ENCODE results near the gene PPP3CB.

The PPP3CB gene

DNA sequence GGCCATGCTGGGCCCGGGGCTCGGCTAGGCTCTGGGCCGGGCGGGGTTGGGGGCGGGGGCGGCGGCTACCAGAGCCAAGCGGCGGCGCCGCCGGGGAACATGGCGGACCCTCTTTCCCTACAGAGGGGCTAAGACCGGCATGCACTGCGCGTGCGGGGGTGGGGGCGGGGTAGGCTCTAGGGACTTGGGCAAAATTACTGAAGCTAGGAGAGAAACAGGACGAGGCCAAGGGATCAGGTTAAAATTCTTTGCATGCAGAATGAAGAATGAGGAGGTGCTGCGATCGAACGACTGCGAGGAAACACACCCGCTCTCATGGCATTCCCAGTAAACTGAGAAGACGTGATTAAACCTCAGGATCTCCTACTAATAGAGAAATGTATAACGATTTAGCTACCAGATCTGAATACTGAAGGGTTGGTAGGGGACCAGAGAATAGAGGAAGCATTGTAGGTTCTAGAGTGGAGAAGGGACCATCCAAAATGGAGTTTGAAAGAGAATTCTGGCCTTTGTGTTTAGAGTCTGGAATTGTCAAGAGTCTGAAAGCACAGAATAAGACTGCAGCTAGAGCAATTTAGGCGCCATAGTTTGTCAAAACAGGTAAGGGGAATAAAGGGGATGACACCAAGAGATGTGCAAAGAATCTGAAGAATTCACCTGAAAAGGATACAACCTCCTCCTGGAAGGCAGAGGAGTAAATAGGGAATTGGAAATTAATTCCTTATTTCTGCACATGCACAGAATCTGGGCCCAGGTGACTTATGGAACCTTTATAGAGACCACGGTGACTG, at the start of gene PPP3CB:
Gene PPP3CB (minus strand): TSS at position 141 of the 791 bp plus-strand sequence. CDS start 135 bp downstream, at position 6.
- H3K4me3 ChIP-seq (ENCODE audit: low read depth, low read length): peak within 1 kb of the TSS; percentile 95

DNA sequence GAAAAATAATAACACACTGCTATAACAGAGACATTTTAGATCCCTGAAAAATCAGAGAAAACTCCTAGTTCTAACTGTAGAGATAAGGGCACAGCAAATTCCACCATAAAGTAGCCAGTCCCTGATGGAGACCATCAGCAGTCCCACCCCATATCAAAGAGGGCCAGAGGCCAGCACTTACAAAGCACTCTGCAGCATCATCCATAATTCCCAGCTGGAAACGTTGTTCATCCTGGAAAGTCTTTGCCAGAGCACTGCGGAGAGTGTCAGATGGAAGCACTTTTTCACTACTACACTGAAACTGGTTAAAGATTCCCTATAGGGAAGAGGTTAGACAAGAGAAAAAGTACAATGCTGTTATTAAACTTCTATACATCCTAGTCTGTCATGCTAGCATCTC, 49.5 kb upstream of the PPP3CB start:
- no peak overlapping the region for H3K4me3 ChIP-seq (ENCODE audit: low read depth, low read length)

DNA sequence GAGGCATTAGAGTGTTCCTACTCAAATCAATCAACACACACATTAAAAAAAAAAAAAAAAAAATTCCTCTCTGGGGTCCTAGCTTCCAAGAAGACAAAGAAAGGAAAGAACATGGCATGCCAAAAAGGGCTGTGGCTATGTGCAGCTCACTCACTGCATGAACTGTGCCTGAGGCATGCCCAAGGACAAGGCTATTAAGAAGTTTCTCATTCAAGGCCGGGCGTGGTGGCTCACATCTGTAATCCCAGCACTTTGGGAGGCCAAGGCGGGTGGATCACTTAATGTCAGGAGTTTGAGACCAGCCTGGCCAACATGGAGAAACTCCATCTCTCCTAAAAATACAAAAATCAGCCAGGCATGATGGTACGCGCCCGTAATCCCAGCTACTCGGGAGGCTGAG, 41.9 kb upstream of the PPP3CB start:
- no peak overlapping the region for H3K4me3 ChIP-seq (ENCODE audit: low read depth, low read length)

DNA sequence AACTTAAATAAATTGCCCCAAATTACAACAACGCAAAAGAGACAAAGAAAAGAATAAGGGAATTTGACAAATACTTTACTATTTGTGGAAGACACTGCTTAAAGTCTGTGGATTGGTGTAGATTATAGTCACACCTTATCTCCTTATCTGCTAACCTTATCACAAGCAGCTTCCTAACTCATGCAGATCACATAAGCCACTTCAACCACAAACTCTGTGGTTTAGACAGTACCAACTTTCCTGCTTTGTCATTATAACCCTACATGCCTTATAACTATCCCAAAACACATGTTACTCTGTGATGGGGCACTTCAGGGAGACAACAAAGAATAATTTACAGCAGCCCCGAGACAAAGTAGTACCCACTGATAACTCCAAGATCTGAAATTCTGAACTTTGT, 41.5 kb upstream of the PPP3CB start:
- no peak overlapping the region for H3K4me3 ChIP-seq (ENCODE audit: low read depth, low read length)

DNA sequence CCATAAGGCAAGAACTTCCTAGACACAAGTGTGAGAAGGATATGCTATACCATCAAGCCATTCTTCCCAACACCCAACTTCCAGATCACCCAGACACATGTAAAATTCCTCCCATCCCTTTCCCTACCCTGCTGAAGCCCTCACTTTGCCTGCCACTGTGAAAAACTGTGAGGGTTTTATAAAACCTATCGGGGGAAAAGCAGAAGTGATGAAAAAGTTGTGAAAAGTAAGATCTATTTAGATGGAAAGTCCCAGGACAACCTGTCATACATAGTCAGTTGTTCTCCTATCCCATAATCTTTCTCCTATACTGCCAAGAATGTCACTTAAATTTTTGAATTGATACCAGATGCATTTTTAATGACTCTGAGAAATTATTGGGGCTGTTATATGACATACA, 39.0 kb upstream of the PPP3CB start:
- no peak overlapping the region for H3K4me3 ChIP-seq (ENCODE audit: low read depth, low read length)

DNA sequence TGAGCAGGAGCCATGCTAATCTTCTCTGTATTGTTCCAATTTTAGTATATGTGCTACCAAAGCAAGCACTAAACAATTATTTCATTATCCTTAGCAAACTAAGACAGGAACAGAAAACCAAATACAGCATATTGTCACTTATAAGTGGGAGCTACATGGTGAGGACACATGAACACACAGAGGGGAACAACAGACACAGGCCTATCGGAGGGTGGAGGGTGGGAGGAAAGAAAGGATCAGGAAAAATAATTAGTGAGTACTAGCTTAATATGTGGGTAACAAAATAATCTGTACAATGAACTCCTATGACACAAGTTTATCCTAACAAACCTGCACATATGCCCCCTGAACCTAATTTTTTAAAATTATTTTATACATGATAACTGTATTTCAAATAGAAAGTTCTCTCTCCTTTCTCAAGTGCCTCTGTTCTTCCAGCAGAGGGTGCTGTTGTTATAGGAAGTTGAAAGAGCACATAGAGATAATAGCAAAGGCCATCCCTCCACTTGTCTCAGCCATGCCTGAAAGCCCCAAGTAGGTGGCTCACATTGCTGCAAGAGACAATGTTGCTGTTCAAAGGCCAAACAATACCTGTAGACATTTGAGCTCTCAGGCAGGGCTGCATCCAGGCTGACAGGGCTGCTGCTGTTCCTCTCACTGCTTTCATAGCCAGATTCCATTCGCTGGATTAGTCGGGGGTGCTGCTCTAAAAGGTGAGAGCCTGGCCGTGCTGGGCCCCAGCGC, 33.4 kb upstream of the PPP3CB start:
- no peak overlapping the region for H3K4me3 ChIP-seq (ENCODE audit: low read depth, low read length)

DNA sequence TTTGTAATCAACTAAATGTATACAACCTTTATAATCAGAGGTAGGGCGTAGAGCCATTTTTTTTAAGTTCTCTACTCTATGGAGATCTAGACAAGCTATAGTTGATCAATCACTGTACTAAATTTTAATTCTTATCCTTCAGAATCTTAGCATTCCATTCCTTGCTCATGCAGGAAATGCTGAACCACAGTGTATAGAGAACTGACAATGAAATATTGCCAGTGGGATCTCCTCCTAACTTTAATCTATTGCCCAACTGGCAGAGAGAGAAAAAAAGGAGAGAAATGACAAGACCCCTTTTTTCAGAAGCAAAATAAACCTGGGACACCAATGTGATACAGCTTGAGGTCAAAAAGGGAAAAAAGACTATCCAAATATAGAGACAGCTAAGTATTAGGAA, 26.4 kb upstream of the PPP3CB start:
- H3K4me3 ChIP-seq (ENCODE audit: low read depth, low read length): no peak overlapping the region

DNA sequence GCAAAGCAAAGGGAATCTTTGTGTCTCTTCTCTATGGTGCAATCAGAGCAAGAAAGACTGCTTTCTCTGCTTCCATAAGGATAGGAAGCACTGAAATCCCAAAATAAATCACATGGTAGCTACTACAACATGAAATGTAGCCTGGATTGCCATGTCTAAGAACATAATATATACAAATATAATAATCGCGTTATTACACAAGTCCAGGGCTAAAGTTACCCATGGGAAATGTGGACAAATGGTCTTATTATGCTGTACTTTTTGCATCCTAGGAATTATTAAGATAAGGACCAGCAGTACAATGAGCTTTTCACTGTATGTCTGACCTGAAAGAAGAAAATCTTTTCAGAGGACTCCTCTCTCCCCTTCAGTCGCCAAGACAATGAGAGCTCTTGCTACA, 23.5 kb upstream of the PPP3CB start:
- H3K4me3 ChIP-seq (ENCODE audit: low read depth, low read length): no peak overlapping the region

DNA sequence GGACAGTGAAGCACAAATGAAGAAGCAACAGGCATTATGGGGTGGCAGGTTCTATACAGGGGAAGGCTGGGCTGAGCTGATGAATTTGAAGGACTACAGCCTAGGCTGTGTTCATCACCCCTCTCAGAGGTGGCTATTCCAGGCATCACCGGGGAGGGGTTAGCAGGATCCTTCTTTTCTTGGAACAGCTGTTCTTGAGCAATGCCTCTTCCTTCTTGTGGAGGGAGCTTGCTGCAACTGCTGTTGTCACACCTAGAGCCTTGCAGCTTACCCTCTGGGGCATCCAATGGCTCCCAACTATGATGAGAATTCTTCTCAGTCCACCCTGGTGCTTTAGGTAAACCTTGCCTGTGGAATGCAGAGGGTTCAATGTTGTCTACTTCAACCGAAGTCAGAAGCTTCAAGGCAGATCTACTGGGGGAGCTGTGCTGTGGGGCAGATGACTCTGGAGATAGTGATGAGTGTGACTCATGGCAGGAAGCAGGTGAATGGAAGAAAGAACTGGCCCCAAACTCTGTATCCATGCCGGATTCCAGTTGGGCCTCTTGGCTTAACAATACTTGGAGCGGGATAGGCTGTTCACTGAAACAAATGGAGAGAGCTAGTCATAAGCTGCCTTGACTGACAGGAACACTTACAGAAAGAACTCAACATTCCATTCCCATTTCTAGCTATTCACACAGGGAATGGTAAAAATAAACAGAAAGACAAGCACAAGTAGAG, 21.5 kb upstream of the PPP3CB start:
- no peak overlapping the region for H3K4me3 ChIP-seq (ENCODE audit: low read depth, low read length)

DNA sequence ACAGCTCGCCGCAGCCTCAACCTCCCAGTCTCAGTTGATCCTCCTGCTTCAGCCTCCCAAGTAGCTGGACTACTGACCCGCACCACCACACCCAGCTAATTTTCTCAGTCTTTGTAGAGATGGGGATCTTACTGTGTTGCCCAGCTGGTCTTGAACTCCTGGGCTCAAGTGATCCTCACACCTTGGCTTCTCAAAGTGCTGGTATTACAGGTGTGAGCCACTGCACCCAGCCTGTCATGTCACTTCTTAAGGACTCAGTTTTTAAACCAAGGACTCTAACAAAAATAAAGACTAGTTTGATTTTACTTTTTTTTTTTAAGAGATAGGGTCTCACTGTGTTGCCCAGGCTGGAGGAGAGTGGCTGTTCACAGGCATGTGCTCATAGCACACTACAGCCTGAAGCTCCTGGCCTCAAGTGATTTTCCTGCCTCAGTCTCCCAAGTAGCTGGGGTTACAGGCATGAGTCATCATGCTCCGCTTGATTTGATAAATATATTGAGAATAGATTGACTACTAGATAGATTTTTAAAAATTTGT, 16.5 kb upstream of the PPP3CB start:
- no peak overlapping the region for H3K4me3 ChIP-seq (ENCODE audit: low read depth, low read length)

DNA sequence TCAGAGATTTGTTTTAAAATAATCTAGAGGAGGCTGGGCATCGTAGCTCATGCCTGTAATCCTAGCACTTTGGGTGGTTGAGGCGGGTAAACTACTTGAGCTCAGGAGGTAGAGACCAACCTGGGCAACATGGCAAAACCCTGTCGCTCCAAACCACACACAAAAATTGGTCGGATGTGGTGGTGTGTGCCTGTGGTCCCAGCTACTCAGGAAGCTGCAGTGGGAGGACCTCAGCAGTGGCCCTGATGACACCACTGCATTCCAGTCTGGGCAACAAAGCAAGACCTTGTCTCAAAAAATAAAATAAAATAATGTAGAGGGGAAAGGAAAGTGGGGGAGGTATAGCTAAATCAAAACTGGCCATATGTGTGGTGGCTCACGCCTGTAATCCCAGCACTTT, 13.9 kb upstream of the PPP3CB start:
- no peak overlapping the region for H3K4me3 ChIP-seq (ENCODE audit: low read depth, low read length)

DNA sequence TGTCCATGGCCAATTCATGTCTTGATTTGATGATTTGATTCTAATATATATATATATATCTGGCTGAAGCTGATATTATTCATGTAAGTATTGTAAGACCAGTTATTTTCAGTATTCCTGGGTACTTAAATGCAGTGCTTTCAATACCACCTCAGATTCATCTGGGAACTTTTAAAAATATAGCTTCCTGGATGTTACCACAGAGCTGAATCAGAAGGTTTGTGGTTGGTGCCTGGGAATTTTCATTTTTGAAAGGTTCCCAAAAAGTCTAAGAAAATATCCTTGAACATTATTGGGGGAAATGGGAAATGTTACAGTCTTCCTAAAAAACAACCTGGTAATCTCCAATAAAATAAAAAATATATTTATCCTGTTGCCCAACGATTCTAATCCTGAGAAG, 10.7 kb upstream of the PPP3CB start:
- no peak overlapping the region for H3K4me3 ChIP-seq (ENCODE audit: low read depth, low read length)

DNA sequence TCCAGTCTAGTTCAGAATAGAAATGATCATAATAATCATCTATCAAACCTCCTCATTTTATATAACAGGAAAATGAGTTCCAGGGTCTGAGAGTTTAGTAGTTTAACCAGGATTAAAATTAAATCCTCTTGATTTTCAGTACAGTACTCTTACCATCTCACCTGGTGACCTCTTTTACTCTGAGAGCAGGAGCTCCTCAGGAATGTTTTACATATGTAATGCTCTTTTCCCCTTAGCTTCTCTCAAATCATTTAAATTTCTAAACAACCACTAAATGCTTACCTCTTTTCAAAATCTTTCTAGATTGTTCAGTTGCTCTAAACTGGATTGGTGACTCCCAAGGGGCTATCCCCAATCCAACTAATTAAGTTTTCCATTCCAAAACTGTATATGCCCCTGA, 10.2 kb upstream of the PPP3CB start:
- H3K4me3 ChIP-seq (ENCODE audit: low read depth, low read length): no peak overlapping the region

DNA sequence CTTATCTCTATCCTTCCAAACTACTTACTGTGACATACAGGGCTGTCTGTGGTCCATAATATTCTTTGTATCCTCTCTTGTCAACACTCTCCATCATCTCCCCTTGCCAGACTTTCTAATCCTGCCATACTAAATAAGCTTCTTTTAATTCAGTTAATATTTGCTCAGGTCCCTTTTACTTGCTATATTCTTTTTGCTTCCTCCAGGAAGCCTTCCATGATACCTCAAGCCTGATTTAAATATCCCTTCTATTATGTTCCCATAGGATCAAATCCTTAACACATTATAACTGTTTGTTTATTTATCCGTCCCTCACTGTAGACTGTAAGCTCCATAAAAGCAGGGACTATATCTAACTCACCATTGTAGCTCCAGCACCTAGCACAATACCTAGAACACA, 7.2 kb upstream of the PPP3CB start:
- no peak overlapping the region for H3K4me3 ChIP-seq (ENCODE audit: low read depth, low read length)

DNA sequence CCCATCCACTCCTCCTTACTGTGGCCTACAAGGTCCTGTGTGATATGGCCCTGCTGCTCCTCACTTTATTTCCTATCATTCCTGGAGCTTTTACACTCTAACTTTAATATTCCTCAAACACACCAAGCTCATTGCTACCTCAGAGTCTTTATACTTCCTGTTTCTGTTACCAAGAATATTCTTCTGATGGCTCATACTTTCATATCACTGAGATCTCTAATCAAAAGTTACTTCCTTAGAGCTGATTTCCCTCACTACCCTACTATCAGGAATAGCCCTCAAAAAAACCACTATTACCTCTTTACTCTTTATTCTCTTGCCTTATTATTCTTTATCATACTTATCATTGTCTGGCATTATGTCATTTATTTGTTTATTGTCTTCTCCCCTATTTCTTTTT, 5.8 kb upstream of the PPP3CB start:
- no peak overlapping the region for H3K4me3 ChIP-seq (ENCODE audit: low read depth, low read length)

DNA sequence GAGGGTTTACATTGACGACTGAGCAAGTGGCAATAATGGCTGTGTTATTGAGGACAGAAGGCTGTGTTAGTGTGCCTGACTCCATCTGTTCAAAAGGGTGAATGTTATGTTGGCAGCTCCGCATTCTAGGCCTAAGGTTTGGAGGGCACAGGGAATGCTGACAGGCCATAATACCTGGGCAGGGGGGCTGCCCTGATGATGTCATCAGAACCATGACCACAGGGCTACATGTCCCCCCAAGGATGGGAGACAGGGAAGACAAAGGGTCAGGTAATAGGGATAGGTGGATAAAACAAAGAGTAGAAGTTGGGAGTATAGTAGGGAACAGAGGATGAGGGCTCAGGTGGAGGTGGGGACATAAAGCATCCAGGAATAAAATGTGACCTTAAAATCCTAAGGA, 1.8 kb upstream of the PPP3CB start:
- H3K4me3 ChIP-seq (ENCODE audit: low read depth, low read length): no peak overlapping the region

DNA sequence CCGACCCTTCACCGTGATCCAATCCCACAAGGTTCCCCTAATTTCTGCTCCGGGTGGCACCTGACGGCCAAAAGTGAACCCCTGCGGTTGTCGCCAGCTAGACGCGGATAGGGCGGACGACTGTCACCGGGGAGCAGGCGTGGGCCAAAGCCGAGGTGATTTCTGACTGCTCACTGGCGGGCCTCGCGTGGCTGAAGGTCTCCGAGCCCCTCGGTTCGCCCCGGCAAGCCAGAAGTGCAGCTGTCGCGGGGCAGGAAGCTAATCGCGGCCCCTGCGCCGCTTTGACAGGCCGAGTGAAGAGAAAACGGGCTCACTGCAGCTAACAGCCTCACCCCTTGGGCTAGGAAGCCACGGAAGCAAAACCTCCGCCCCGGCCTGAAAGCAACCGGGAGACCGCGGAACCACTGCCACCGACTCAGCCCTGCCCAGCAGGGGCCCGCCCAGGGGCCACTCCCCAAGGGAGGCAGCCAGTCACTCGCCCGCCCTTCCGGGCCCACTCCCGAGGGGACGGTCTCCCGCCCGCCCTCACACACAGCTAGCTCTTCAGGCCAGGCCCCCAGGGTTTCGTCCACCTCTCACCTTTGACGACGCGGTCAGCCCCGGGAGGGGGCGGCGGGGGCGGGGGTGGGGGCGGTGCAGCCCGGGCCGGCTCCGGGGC, 469 bp downstream of the PPP3CB start:
- peak overlapping the region; percentile 95 for H3K4me3 ChIP-seq (ENCODE audit: low read depth, low read length)

DNA sequence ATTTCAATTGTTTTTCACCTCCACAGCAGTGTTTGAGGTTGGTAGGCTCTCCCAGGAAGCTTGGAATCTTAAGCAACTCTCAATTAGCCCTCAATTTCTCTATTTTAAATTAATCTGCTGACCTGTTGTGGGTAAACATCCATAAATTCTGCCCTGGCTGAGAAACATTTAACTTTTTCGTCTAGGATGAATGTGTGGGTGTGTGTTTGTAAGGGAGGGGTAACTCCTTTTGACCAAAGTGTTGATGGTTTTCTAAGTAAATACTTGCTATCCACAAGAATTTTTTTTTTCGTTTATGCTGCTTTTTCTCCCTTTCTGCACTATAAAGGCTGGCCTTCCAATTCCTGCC, 973 bp downstream of the PPP3CB start:
- peak overlapping the region; percentile 95 for H3K4me3 ChIP-seq (ENCODE audit: low read depth, low read length)

DNA sequence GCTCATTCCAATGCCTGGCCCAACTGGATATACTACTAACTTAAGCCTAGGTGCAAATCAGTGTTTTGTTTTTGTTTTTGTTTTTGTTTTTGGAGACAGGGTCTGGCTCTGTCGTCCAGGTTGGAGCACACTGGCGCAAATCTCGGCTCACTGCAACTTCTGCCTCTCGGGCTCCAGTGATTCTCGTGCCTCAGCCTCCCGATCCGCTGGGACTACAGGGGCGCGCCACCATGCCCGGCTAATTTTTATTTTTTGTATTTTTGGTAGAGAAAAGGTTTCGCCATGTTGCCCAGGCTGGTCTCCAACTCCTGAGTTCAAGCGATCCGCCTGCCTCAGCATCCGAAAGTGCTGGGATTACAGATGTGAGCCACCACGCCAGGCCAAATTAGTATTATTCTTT, 1.6 kb downstream of the PPP3CB start:
- no peak overlapping the region for H3K4me3 ChIP-seq (ENCODE audit: low read depth, low read length)

DNA sequence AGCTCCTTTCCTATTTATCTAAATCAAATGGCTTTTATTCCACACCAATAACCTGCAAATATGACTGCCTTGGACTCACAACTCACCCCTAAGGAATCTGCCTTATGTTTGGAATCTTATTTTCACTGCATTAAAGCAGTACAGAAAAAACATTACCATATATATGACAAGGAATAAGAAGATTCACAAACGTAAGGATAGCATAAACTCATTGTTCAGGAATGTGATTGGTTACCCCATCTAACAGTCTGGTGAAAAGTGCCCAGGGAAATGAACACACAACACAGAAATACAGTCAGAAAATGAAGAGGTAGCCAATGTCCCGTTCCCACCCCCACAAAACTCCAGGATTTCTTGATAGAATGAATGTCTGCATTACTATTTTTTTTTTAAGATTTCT, 2.0 kb downstream of the PPP3CB start:
- no peak overlapping the region for H3K4me3 ChIP-seq (ENCODE audit: low read depth, low read length)

DNA sequence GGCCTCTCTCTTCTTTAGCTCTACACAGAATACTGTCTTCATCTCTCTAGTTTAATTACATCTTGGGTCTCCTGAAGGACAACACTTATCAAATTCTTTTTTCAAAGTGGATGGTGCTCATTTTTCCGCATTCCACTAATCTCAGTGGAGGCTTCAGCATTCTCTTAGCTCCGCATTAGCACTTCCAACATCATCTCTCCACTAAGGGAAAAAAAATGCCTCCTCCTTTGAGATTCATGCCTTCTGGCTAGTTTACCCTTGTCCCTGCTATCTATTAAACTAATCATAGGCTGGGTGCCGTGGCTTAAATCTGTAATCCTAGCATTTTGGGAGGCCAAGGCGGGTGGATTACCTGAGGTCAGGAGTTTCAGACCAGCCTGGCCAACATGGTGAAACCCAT, 9.2 kb downstream of the PPP3CB start:
- H3K4me3 ChIP-seq (ENCODE audit: low read depth, low read length): no peak overlapping the region
